SK-N-MC (cell line): ENCODE results near the gene NDUFB5.

Experiments
- EZH2 ChIP-seq: fragments of 200-600 bp; sonication (generic); IDR thresholded peaks from one replicate; pipeline ENCODE4 v1.6.1; 2017; ENCODE audit warnings: antibody characterized with exemption
- FOXP2 ChIP-seq: optimal IDR thresholded peaks from 2 replicates; pipeline ENCODE3; 2011; ENCODE audit warnings: mild to moderate bottlenecking, moderate library complexity; ENCODE audit not compliant: insufficient read depth; ENCODE audit errors: extremely low read length, control extremely low read depth
- POLR2AphosphoS5 ChIP-seq: IDR thresholded peaks from 2 replicates; pipeline ENCODE4 v1.6.1; 2012; ENCODE audit warnings: mild to moderate bottlenecking, low read depth, low read length, borderline replicate concordance

DNA sequence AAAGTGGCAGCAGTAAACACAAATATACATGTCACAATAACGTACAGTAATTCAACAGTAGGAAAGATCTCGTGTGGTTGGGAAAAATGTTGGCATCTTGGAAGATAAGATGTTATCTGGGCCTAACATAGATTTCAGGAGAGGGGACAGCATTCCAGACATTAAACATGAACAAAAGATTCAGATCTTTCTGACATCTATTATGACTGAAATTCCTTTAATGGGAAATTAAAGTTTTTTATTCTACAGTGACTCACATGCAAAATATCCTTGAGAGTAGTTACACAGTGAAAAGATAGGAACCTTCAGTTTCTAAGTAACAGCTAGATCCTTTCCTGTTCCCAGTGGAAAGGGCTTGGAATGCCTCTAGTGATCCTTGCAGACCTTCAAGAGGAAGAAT lies 9.2 kb downstream of the NDUFB5 start:
- TF ChIP-seq EZH2 (no peak), POLR2AphosphoS5 (no peak), FOXP2 (no peak)
